Renal pelvis (tissue), 4 donors: ENCODE results near the gene OSBP2. TPM values are rescaled to one million over a fixed set of nuclear protein-coding genes. Genes with fewer than 3 reads are reported as not detected.

ENCODE experiments used
- DNase-seq: peaks from one replicate; pipeline ENCODE4 v3.0.0-alpha.2; 2013
- polyA plus RNA-seq, 3 donors: library from polyadenylated mRNA; unstranded; fragments of 120-200 nt; gene quantifications; one replicate each; pipeline ENCODE4 v1.2.1, GENCODE V29; 2013; ENCODE audit not compliant: insufficient read length in 3 of 3

The OSBP2 gene
- polyA plus RNA-seq, 3 donors = 5.6 to 6.7 (median 5.9) TPM

DNA sequence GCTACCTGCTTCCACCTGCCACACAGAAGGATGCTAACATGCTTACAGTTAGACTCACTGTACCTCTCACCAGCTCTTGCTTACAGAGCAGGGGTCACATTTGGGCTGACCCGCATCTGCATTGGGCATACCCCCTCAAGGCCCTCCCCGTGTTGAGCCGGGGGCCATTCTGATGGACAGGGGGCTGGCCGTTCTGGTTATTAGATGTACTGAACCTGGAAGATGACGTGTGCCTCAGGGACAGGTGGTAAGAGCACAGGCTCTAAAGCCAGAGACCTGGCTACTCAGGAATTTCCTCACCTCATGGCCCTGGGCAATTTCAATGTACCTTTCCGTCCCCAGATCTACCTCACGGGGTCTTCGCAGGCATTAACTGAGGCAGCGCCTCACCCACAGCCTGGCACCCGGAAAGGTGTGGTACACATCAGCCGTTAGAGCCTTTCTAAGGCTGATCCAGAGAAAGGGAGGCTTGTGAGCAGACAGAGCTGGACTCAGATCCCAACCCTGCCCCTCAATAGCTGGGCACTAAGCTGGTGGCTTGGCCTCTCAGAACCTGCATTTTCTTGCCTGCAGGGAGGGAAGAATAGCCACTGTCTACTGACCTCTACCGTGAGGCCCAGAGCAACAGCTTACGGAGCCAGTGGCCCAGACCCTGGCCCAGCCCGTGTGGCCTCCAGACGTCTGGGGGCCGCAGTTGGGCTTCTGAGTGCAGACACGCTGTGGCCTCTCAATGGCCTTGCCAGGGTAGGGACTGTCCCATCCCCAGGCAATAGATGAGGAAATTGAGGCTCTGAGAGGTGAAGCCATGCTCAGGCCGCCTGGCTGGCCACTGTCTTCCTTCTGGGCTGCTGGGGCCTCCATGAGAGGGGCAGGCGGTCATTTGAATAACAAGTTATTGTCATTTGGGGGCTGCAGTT, 173.3 kb downstream of the OSBP2 start:
- DNase-seq = no peak

- no peak for DNase-seq
These were observed 174.2 kb downstream of the OSBP2 start for GRCh38 chr22:30868663-30869385.

GRCh38 chr22:30869667-30870395, 175.2 kb downstream of the OSBP2 start:
- DNase-seq = no peak

DNA sequence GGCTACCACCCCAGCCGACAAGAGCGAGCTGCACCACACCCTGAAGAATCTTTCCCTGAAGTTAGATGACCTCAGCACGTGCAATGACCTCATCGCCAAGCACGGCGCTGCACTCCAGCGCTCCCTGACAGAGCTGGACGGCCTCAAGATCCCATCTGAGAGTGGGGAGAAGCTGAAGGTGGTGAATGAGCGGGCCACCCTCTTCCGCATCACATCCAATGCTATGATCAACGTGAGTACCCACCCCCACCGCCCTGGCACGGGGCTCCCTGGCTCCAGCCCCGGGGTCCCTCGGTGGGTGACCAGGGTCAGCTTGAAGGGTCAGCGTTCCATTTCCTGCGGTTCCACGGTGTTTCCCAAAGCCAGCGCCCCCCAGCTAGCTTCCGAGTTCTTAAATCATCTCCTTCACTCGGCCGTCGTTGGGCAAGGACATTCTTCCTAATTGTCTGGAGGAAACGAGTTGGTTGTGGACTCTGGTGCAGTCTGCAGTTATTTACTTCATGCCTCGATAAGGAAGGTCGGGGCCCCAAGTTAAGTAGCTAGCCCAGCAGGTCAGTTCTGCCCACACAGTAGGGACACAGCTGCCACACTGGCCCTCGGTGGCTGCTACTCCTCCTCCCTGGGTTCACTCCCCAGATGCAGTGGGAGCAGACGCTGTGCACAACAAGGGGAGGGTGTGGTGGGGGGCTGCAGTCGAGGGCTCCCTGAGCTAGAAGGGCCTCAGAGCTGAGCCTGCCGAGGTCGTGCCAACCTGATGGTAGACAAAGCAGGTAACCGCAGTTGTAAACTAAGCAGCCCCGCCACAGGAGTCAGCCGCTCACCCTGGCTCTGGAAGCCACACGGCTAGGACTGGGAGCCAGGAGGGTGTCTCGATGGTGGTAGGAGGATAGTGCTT, 176.0 kb downstream of the OSBP2 start:
- DNase-seq = no peak

DNA sequence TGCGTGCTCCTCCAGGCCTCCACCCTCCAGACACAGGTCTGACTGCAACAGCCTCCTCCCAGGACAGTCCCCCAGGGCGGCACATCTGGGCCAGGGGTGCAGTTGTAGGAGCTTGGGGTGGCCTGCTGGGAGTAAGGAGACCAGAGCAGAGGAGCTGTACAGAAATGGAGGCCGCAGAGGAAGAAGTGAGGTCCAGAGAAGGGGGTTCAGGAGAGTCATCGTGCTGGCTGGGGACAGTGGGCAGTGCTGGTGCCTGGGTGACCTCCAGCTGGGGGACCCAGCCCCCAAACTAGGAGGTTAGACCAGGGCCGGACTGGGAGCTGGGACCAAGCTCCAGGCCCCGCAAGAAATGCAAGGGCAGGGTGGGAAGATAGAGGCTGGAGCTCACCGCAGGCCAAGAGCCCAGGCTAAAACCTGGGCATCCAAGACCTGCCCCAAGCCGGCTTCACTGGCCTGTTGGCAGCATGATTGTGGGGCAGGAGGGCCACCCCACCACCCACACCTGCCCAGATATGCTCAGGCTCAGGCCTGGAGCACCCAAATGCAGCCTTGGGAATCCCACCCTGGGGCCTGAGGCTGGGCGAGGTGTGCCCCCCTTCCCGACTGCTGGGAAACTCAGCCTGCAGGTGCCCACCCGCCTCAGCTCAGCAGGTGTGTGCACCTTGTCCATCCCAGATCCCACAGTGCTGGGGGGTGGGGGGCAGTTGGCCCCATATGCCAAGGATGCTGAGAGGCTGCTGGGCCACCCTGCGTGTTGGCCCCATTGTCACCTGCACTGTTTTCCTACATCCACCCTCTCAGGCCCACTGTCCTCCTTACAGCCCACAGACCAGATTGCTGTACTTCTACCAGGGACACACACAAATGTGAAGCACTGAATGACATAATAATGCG, 177.0 kb downstream of the OSBP2 start:
- no peak for DNase-seq

- peak; percentile 17 for DNase-seq
These were observed 177.8 kb downstream of the OSBP2 start for GRCh38 chr22:30872285-30873041.

- no peak for DNase-seq
These were observed 178.5 kb downstream of the OSBP2 start for GRCh38 chr22:30873086-30873650.

- DNase-seq = no peak
These were observed 179.0 kb downstream of the OSBP2 start for GRCh38 chr22:30873661-30874060.

- no peak for DNase-seq
These were observed 180.0 kb downstream of the OSBP2 start for GRCh38 chr22:30874431-30875370.

- no peak for DNase-seq
These were observed 181.0 kb downstream of the OSBP2 start for GRCh38 chr22:30875481-30876215.

DNA sequence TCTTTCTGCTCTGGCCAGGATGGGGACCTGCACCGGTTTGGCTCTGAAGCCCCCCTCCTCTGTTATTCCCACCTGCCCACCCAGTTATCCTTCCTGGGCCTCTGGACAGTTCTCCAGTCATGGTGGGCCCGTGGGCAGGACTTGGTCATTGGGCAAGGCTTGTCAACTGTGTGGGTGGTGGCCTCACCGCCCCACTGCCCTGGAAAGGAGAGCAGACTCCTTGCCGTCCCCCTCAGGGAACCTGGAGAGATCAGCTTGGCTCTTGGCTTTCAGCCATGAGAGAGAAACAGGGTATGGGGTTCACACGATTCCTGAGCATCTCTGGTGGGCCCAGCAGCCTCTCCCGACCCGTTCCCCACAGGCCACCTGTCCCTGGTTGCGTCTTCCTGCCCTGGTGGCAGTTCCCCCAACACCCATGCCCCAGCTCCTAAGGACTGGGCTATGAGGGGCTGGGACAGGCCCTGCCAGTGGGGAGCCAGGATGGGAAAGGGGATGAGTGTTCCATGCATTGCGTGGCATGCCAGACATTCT, 181.6 kb downstream of the OSBP2 start:
- DNase-seq = no peak

- peak; percentile 16 for DNase-seq
These were observed 182.4 kb downstream of the OSBP2 start for GRCh38 chr22:30876915-30877553.

DNA sequence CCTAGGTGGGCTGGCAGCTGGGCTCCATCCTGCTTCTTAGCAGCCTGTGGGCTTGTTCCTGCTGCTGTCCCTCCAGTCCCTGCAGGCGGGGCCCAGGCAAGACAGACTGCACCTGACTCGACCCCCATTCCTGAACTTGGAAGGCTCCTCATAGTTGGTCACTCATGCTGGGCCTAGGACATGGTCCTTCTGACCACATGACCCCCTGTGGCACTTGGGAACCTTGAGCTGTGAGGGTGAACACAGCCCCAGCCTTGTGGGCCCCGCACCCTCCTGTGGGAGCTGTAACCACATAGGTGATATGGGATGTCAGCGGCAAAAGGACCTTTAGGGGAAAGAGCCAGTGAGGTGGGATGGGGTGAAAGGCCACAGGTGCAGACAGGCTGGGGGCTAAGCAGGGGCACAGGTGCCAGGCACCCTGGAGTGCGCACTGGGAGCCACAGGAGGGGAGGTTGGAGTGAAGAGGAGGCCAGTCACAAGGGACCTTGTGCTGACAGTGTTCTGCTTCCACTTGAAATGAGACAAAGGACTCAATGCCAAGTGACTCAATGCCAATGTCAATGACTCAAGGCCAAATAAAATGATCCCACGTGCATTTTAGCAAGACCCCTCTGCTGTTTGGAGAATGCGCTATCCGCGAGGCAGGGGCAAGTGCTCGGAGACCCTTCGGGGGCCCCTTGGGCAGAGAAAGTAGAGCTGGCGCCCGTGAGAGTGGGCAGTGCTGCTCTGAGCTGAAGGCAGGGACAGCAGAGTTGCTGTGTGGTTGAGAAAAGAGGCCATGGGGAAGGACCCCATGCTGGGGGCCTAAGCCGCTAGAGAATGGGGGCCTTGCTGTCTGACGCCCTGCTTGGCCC, 183.2 kb downstream of the OSBP2 start:
- no peak for DNase-seq

DNA sequence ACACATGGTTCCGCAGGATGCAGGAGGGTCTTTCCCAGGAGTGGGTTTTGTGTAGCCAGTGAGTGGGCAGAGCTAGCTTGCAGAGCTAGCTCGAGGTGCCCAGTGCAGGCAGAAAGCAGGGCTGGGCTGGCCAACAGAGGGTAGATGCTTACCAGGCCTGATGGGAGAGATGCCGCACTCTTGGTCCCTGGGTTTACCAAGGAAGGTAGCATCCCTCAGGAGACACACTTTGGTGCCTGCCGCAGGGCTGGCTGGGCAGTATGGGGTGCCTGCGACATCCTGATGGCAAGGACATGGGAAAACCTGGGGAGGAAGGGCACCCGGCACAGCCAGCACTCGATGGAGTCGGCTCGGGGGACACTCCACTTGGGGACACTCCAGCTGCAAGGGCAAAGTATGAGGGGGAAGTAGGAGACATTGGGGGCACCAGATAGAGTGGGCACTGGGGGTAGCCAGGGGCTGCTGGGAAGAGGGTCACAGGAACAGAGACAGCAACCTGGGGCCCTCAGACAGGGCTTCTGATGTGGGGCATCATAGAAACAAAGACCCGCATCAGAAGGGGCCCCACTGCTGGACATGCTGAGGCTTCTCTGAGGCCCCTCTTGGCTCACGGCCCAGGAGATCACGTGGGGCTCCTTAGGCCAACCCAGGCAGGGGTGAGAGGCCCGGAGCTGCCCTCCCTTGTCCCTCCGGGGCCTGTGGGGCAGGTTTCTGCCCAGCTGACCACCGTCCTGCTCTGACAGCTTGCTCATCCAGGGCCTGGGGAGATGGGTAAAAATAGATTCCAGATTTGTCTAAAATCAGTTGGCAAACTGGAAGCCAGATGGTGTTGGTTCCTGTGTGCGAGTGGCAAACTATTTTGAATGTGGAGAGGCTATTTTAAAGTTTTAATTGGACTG, 184.1 kb downstream of the OSBP2 start:
- DNase-seq = no peak
